Measurements from ENCODE around the gene TEAD1. TPM values are rescaled to one million over a fixed set of nuclear protein-coding genes. Genes with fewer than 3 reads are reported as not detected.

TEAD1 gene
- total RNA-seq (136 TPM), polyA plus RNA-seq (80.7 TPM)

DNA sequence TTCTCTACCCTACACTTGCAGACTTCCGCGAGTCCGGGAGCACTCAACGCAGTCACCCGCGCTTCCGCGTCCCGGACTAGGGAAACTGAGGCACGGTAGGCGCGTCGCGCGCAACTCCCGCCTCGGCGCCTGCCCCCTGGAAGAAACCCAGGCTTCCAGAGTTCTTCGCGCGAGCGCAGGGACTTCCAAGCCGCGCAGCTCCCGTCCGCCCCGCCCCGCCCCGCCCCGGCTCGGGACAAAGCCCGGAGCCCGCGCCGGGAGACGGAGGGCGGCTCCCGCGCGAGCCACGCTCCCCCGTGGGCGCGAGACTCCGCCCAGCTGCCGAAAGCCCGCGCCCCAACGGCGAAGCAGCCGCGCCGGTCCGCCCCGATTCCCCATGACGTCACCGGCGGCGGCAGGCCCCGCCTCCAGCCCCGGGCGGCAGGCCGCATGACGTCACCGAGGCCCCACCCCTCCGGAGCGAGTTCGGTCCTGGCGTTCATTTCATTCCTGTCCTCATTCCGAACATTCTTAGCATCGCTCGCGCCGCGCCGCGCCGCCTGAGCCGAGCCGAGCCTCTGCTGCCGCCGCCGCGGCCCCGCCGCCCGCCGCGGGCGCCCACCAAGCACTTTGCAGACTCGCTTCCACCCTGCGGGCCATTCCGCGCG is at the start of gene TEAD1:
TEAD1 (plus strand) TSS at position 498 of the 647 bp plus-strand sequence.
- Histone ChIP-seq H3K4me3 (ENCODE audit: low read depth, low read length) (peak within 1 kb of the TSS; percentile 100), H3K36me3 (ENCODE audit: insufficient read depth) (no peaks in the 10 kb centered on the region), H3K4me1 (ENCODE audit: insufficient read depth) (no peaks in the 10 kb centered on the region), H3K27ac (ENCODE audit: low read depth) (peak within 1 kb of the TSS; percentile 97)
- WGBS: under 1% methylated on average over 95 of the region's 95 CpGs
- DNase-seq (ENCODE audit: extremely low spot score): no peak

DNA sequence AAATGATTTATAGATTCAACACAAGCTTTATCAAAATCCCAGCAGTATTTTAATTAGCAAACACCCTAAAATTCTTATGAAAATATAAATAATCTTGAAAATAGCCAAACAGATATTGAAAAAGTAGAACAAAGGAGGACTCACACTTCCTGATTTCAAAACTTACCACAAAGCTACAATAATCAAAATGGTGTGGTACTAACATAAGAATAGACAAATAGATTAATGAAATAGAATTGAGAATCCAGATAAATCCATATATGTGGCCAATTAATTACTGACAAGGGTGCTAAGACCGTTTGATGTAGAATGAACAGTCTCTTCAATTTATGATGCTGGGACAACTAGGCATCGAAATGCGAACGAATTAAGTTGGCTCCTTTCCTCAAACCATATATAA is 49.6 kb upstream of the TEAD1 start:
- Histone ChIP-seq H3K27ac (ENCODE audit: low read depth) (no peak overlapping the region), H3K4me3 (ENCODE audit: low read depth, low read length) (no peak overlapping the region), H3K36me3 (ENCODE audit: insufficient read depth) (no peaks in the 10 kb centered on the region), H3K4me1 (ENCODE audit: insufficient read depth) (no peaks in the 10 kb centered on the region)
- WGBS: 97% methylated on average over 4 of the region's 4 CpGs
- no peak for DNase-seq (ENCODE audit: extremely low spot score)

DNA sequence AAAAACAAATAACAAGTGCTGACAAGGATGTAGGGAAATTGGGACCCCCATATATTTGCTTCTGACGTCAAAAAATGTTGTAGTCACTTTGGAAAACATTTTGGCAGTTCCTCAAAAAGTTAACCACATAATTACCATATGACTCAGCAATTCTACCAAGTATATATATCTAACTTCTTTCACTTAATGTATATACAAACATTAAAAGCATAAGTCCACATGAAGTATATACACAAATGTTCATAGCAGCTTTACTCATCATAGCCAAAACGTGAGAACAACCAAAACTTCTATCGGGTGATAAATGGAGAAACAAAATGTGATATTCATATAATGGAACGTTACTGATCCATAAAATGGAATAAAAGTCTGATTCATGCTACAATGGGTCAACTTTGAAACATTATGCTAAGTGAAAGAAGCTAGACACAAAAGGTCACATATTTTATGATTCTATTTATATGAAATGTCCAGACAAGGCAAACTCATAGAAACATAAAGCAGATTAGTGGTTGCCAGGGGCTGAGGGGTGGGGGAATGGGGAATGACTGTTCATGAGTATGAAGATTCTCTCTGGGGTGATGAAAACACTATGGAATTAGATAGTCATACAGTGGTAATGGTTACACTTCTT is 48.7 kb upstream of the TEAD1 start:
- Histone ChIP-seq H3K27ac (ENCODE audit: low read depth) (no peak overlapping the region), H3K4me1 (ENCODE audit: insufficient read depth) (no peaks in the 10 kb centered on the region), H3K4me3 (ENCODE audit: low read depth, low read length) (no peak overlapping the region), H3K36me3 (ENCODE audit: insufficient read depth) (no peaks in the 10 kb centered on the region)
- DNase-seq (ENCODE audit: extremely low spot score): no peak
- 47% methylated on average over 4 of the region's 4 CpGs for WGBS

DNA sequence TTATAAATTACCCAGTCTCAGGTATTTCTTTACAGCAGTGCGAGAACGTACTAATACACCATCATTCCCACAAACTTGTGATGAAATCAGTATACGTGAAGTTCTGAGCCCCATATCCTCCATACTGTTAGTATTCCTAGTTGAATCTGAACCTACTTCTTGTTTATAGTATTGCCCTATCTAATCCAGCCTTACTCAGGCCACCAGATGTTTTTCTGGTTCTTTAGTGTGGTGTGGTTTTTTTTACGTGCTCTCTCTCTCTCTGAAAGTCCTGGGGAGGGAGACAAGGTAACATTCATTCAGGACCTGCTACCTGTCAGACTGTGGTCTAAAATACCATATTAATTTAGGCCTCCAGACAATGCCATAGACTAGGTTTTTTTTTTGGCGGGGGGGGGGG is 47.6 kb upstream of the TEAD1 start:
- Histone ChIP-seq H3K4me3 (ENCODE audit: low read depth, low read length) (no peak overlapping the region), H3K27ac (ENCODE audit: low read depth) (no peak overlapping the region), H3K36me3 (ENCODE audit: insufficient read depth) (no peaks in the 10 kb centered on the region), H3K4me1 (ENCODE audit: insufficient read depth) (no peaks in the 10 kb centered on the region)
- WGBS: 94% methylated on average over 5 of the region's 5 CpGs
- DNase-seq (ENCODE audit: extremely low spot score): no peak

DNA sequence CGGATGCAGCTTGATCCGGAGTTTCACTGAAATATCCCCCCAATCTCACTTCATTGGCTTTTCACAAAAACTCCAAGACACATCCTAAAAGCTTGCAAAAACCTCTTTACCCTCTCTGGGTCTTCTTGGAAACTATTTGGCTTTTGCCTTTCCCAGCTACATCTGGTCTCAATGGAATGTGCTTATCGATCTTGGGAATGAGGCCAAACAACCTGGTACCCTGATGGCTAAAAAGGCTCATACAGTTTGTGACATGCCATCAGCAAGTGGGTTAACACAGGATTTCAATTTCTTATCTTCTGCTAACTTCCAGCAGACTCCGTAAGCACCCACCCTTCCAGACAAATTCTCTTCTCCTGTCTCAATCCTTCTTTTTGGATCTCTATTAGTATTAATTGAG is 45.9 kb upstream of the TEAD1 start:
- Histone ChIP-seq H3K36me3 (ENCODE audit: insufficient read depth) (no peaks in the 10 kb centered on the region), H3K4me3 (ENCODE audit: low read depth, low read length) (no peak overlapping the region), H3K27ac (ENCODE audit: low read depth) (no peak overlapping the region), H3K4me1 (ENCODE audit: insufficient read depth) (no peaks in the 10 kb centered on the region)
- WGBS: 81% methylated on average over 4 of the region's 4 CpGs
- DNase-seq (ENCODE audit: extremely low spot score): no peak

DNA sequence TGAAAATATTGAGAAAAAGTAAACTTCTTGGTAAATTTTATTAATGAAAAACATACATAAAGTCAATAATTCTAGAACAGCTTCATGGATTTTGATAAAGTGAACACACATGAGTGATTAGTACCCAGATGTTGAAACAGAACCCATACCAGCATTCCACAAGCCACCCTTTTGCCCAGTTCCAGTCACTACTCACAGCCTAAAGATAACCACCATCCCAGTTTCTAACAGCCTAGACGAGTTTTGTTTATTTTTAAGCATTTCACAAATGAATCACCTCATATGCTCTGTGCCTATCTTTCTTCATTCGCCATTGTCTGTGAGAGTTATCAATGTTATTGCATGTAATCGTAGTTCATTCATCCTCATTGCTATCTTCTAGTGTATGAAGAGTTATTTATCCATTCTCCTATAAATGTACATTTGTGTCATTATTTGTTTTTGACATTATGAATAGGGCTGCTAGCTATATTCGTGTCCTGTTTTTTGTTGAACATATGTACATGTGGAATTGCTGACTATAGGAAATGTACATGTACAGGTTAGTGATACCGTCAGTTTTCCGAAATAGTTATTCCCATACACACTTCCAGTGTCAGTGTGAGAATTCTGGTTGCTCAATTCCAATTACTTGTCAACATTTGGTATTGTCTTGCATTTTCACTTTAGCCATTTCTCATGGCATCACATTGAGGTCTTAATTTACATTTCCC is 44.5 kb upstream of the TEAD1 start:
- H3K4me3 ChIP-seq (ENCODE audit: low read depth, low read length): no peak overlapping the region
- H3K4me1 ChIP-seq (ENCODE audit: insufficient read depth): no peaks in the 10 kb centered on the region
- no peak for DNase-seq (ENCODE audit: extremely low spot score)
- WGBS: 85% methylated on average over 6 of the region's 6 CpGs
- no peak overlapping the region for H3K27ac ChIP-seq (ENCODE audit: low read depth)
- no peaks in the 10 kb centered on the region for H3K36me3 ChIP-seq (ENCODE audit: insufficient read depth)

DNA sequence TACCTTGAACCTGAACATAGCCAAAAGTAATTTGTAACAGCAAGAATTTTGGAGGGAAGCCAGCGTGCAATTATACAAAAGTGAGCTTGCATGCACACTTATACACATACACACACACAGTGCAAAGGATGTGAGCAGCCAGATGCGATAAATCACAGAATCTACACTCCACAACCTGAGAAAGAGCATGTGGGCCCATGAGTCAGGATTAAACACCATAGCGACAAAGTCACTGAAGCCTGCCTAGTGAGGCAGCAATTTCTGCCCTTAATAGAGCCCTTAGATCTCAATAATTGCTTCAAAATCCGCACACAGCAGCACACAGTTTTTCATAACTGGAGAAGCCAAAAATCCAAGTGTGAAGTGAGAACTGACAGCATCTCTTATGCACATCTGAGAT is 42.6 kb upstream of the TEAD1 start:
- Histone ChIP-seq H3K4me3 (ENCODE audit: low read depth, low read length) (no peak overlapping the region), H3K4me1 (ENCODE audit: insufficient read depth) (no peaks in the 10 kb centered on the region), H3K36me3 (ENCODE audit: insufficient read depth) (no peaks in the 10 kb centered on the region), H3K27ac (ENCODE audit: low read depth) (no peak overlapping the region)
- DNase-seq (ENCODE audit: extremely low spot score): no peak
- 94% methylated on average over 4 of the region's 4 CpGs for WGBS

DNA sequence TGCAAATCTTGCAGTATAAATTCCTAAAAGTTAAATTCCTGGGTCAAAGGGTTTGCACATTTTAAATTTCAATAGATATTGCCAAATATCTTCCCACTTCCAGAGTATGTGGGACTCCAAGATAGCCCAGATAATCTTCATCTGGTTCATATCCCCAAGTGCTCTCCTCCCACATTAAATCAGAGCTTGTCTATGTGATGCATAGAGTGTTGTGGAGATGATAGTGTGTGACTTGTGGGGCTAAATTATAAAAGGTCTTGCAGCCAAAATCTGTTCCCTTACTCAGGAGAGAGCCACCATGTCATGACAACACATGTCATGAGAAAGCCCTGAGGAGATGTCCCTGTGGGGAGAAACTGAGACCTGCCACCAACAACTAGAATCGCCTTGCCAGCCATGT is 39.9 kb upstream of the TEAD1 start:
- 98% methylated on average over 1 of the region's 1 CpG for WGBS
- DNase-seq (ENCODE audit: extremely low spot score): no peak
- Histone ChIP-seq H3K4me3 (ENCODE audit: low read depth, low read length) (no peak overlapping the region), H3K4me1 (ENCODE audit: insufficient read depth) (no peaks in the 10 kb centered on the region), H3K36me3 (ENCODE audit: insufficient read depth) (no peaks in the 10 kb centered on the region), H3K27ac (ENCODE audit: low read depth) (no peak overlapping the region)

DNA sequence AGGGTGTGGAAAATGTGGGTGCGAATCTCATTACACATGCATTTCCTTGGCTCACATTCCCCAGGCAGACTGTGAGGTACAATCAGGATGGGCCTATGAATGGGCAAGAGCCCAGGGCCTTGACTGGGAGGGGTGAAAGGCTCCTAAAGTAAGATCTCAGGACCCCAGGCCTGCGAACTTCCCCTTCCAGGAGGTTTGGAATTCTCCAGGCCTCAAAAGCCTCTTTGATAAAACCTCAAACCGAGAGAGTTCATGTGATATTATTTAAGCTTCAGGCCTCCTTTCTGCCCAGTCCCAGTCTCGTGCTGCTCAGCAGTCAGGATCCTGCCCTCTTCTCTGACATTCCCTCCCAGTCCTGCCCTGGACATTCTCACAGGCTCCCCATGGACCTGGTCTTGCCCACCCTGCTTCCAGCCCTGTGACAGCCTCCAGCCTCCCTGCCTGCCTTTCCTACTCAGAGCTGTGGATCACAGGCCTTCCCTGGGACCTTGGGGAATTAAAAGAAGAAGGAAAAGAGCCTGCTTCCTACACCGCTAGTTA is 37.3 kb upstream of the TEAD1 start:
- no peaks in the 10 kb centered on the region for H3K36me3 ChIP-seq (ENCODE audit: insufficient read depth)
- H3K4me3 ChIP-seq (ENCODE audit: low read depth, low read length): no peak overlapping the region
- H3K27ac ChIP-seq (ENCODE audit: low read depth): no peak overlapping the region
- DNase-seq (ENCODE audit: extremely low spot score): no peak
- 89% methylated on average over 5 of the region's 5 CpGs for WGBS
- no peaks in the 10 kb centered on the region for H3K4me1 ChIP-seq (ENCODE audit: insufficient read depth)

DNA sequence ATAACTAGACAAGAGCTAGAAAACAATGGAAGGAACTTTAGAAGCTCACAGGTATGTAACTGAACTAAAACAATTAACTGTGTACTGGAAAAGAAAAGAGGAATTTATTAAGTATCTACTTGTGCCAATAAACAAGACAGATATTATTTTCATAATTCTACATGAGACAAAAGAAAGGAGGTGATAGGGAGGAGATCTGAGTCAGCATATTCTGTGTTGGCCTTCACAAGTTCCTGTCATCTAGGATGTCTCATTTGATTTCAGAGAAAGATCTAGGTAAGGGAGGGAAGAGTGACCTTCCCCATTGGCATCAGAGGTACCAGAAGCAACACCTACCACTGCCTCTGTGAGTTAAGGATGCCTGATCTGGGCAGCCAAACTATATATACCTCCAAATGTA is 34.8 kb upstream of the TEAD1 start:
- DNase-seq (ENCODE audit: extremely low spot score): no peak
- no peaks in the 10 kb centered on the region for H3K36me3 ChIP-seq (ENCODE audit: insufficient read depth)
- no peak overlapping the region for H3K27ac ChIP-seq (ENCODE audit: low read depth)
- no peak overlapping the region for H3K4me3 ChIP-seq (ENCODE audit: low read depth, low read length)
- no peaks in the 10 kb centered on the region for H3K4me1 ChIP-seq (ENCODE audit: insufficient read depth)

DNA sequence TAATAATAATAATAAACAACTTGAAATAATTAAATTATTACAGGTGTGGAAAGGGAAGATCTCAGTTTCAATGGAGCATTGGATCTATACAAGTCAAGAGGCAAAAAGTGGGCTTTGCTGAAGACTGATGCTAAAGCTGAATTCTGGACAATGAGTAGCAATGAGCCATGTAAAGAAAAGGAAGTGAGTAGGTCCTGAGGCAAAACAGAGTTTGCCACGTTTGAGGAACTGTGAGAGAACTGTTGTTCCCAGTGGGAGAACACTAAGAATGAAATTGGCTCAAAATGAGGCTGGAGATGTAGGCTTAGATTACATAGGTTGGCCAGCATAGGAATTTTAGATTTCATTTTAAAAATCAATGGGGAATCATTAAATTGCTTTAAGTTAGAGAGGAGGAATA is 33.9 kb upstream of the TEAD1 start:
- 67% methylated on average over 1 of the region's 1 CpG for WGBS
- H3K27ac ChIP-seq (ENCODE audit: low read depth): no peak overlapping the region
- no peaks in the 10 kb centered on the region for H3K36me3 ChIP-seq (ENCODE audit: insufficient read depth)
- no peak for DNase-seq (ENCODE audit: extremely low spot score)
- H3K4me3 ChIP-seq (ENCODE audit: low read depth, low read length): no peak overlapping the region
- H3K4me1 ChIP-seq (ENCODE audit: insufficient read depth): no peaks in the 10 kb centered on the region

DNA sequence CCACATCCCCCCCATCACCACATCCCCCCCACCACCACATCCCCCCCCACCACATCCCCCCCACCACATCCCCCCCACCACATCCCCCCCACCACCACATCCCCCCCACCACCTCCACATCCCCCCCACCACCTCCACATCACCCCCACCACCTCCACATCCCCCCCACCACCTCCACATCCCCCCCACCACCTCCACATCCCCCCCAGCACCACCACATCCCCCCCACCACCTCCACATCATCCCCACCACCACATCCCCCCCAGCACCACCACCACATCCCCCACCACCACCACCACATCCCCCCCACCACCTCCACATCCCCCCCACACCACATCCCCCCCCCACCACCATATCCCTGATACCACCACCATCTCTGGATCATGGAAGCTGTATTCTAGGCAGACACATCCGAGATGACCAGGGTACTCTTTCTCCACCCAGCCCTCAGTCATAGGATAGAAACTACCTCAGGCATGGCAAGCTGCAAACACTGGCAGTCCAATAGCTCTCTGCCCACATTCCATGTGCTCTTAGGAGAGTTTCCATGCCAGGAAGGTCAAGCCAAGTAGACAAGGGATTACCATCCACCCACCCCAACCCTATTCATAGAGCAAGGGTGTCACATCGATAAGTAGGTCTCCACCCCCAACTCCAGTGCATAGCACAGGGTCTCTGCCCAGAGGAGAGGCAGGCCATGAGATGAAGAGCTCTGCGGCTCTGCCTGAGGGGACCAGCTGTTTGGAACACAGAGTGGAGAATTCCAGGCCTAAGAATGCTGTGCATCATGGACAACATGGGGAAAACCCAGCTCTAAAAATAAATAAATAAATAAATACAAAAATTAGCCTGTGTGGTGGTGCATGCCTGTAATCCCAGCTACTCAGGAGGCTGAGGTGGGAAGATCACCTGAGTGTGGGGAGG is 33.0 kb upstream of the TEAD1 start:
- Histone ChIP-seq H3K4me1 (ENCODE audit: insufficient read depth) (no peaks in the 10 kb centered on the region), H3K36me3 (ENCODE audit: insufficient read depth) (no peaks in the 10 kb centered on the region), H3K27ac (ENCODE audit: low read depth) (no peak overlapping the region), H3K4me3 (ENCODE audit: low read depth, low read length) (no peak overlapping the region)
- 92% methylated on average over 3 of the region's 3 CpGs for WGBS
- DNase-seq (ENCODE audit: extremely low spot score): no peak

DNA sequence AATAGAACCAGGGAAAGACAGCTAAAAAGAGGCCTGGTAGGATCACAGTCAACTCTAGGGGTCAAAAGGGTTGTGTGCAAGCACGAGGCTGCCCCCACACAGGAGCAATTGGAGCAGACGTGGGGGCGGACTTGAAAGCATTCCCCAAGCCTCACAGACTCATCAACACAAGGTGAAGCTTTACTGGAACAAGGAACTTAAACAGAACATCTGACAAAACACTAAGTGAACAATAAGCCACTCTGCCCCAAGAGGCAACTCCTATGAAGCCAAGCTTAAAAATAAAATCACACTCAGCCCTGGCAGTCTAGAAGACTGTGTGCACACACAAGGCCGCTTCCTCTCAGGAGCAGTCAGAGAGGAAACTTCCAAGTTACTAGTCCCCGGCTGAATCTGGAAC is 32.2 kb upstream of the TEAD1 start:
- no peak overlapping the region for H3K27ac ChIP-seq (ENCODE audit: low read depth)
- no peak for DNase-seq (ENCODE audit: extremely low spot score)
- no peaks in the 10 kb centered on the region for H3K36me3 ChIP-seq (ENCODE audit: insufficient read depth)
- H3K4me1 ChIP-seq (ENCODE audit: insufficient read depth): no peaks in the 10 kb centered on the region
- H3K4me3 ChIP-seq (ENCODE audit: low read depth, low read length): no peak overlapping the region
- 61% methylated on average over 5 of the region's 5 CpGs for WGBS
